Measurements from ENCODE around the gene TBC1D8. TPM values are rescaled to one million over a fixed set of nuclear protein-coding genes. Genes with fewer than 3 reads are reported as not detected.
A peak's percentile ranks its signal among the peaks of the same experiment; 100 is the strongest.

The TBC1D8 gene
- total and polyA plus RNA-seq, 2 of the 13 experiments (the other 11 are each of a cell fraction or from before 2014, with no cell fraction given), result 45.1 to 95.4 TPM

GRCh38 chr2:100983684-100984310 is 167.4 kb downstream of the TBC1D8 start:
- POLR2A ChIA-PET, result no interaction called here

More at GRCh38 chr2:100983684-100984310, 167.4 kb downstream of the TBC1D8 start:
- H3K27me3 ChIP-seq (ENCODE audit: control insufficient read depth in 1 of 2, insufficient read depth in 2 of 2, low read length in 2 of 2), result no peaks in the 10 kb centered on the region
- no peaks in the 10 kb centered on the region for H4K20me1 ChIP-seq (ENCODE audit: insufficient read depth, low read length)
- no peak for FAIRE-seq
- CTCF ChIA-PET (ENCODE audit: low intra/inter-chr PET ratio, low total read pairs), result interaction anchor here (1.8 to 5.2 kb wide), 6 partner anchors 165 to 377 kb away, joined by 4 to 41 read pairs (median 8); no protein-coding TSS in a partner anchor
- no peak for DNase-seq (ENCODE audit: low spot score)
- BruUV-seq (replicated peaks), result no TSS peak
- intact Hi-C loops (cut with micrococcal nuclease; ENCODE audit: unreplicated experiment), result loop anchor here (1.0 to 10.0 kb wide), 6 partner anchors 89 to 388 kb away; no protein-coding TSS in a partner anchor
- no peak overlapping the region for H3K4me2 ChIP-seq (ENCODE audit: low read depth, low read length)
- peaks cover 10% of the 10 kb centered on the region for H3K4me1 ChIP-seq (ENCODE audit: insufficient read depth, low read length)
- H3K79me2 ChIP-seq (ENCODE audit: insufficient read depth, low read length), result no peaks in the 10 kb centered on the region
- no peak overlapping the region for H2AFZ ChIP-seq (ENCODE audit: low read length)
- TF ChIP-seq ZNF3 (CRISPR knock-in tag; IDR thresholded peaks at IDR 0.05), result no peak
- no peak for TF ChIP-seq ARID2 (CRISPR knock-in tag; IDR thresholded peaks at IDR 0.05; ENCODE audit: borderline replicate concordance)
- TF ChIP-seq GATAD2A (CRISPR knock-in tag; IDR thresholded peaks at IDR 0.05), result no peak
- no peak for TF ChIP-seq RFXAP (CRISPR knock-in tag; IDR thresholded peaks at IDR 0.05; ENCODE audit: borderline replicate concordance)
- no peak for TF ChIP-seq ZMYM2 (CRISPR knock-in tag; IDR thresholded peaks at IDR 0.05)
- TF ChIP-seq DNMT3B (CRISPR knock-in tag; conservative IDR thresholded peaks at IDR 0.05), result no peak
- no peak for TF ChIP-seq KLF6 (CRISPR knock-in tag; IDR thresholded peaks at IDR 0.05)
- no peak for TF ChIP-seq ELF3 (CRISPR knock-in tag; IDR thresholded peaks at IDR 0.05)
- TF ChIP-seq RBM39 (IDR thresholded peaks at IDR 0.05; ENCODE audit: low read depth, low read length, poor library complexity, severe bottlenecking), result no peak
- TF ChIP-seq MLLT10 (CRISPR knock-in tag; IDR thresholded peaks at IDR 0.05), result no peak
- no peak for TF ChIP-seq WIZ (CRISPR knock-in tag; IDR thresholded peaks at IDR 0.05)
- TF ChIP-seq ZFP82 (CRISPR knock-in tag; IDR thresholded peaks at IDR 0.05; ENCODE audit: borderline replicate concordance), result no peak
- no peak for TF ChIP-seq GPBP1L1 (CRISPR knock-in tag; IDR thresholded peaks at IDR 0.05)
- TF ChIP-seq KDM4B (CRISPR knock-in tag; IDR thresholded peaks at IDR 0.05), result no peak
- no peak for TF ChIP-seq ZNF775 (CRISPR knock-in tag; IDR thresholded peaks at IDR 0.05; ENCODE audit: borderline replicate concordance)
- TF ChIP-seq NR3C1 (CRISPR knock-in tag; IDR thresholded peaks at IDR 0.05), result no peak
- H3K9me3 ChIP-seq (ENCODE audit: low read length), result no peaks in the 10 kb centered on the region
- H3K9ac ChIP-seq (ENCODE audit: insufficient read depth, low read depth, low read length), result no peak overlapping the region
- no peak overlapping the region for H3K27ac ChIP-seq (ENCODE audit: extremely low read length, insufficient read depth, low read length)
- WGBS (ENCODE audit: low lambda C conversion rate), result 90% methylated on average over 11 of the region's 11 CpGs
- H3K36me3 ChIP-seq (replicated peaks in 1 of 2; ENCODE audit: control insufficient read depth in 1 of 2, insufficient read depth in 2 of 2, low read length in 2 of 2), result peaks cover 30 to 71% of the 10 kb centered on the region in 2 experiments
- in situ Hi-C loops (cut with HindIII; ENCODE audit: extremely low pct_ligation_motif_present, low pct_unique_long_range_greater_than_20kb), result loop anchor here (5.0 kb wide), 1 partner anchor 251 kb away; no protein-coding TSS in a partner anchor
- H3K4me3 ChIP-seq (replicated peaks in 1 of 3; ENCODE audit: insufficient read depth in 1 of 3, low read depth in 2 of 3, low read length in 3 of 3), result no peak overlapping the region
- 0 out of 3 replicates have a peak, but pooled peaks have one; percentile 14 for ATAC-seq

Measured in HepG2 (cell line).